Fibroblast of mammary gland (primary cell): Measurements from ENCODE around the gene MOCS3.

ENCODE experiments used
- DNase-seq: peaks from one replicate; pipeline ENCODE4 v3.0.0-alpha.2; 2010; ENCODE audit warnings: low read depth
- H3K4me3 ChIP-seq: 2 replicates; pipeline ENCODE4 v1.5.1; 2011; ENCODE audit warnings: low read depth, mild to moderate bottlenecking, low read length, moderate library complexity; ENCODE audit not compliant: control insufficient read depth
- TF ChIP-seq, protein P1 (sequence below): conservative IDR thresholded peaks from 2 replicates; pipeline ENCODE4 v1.5.1; 2011; ENCODE audit warnings: low read depth, low read length, inconsistent platforms; ENCODE audit not compliant: control insufficient read depth, insufficient read depth

Gene MOCS3

DNA sequence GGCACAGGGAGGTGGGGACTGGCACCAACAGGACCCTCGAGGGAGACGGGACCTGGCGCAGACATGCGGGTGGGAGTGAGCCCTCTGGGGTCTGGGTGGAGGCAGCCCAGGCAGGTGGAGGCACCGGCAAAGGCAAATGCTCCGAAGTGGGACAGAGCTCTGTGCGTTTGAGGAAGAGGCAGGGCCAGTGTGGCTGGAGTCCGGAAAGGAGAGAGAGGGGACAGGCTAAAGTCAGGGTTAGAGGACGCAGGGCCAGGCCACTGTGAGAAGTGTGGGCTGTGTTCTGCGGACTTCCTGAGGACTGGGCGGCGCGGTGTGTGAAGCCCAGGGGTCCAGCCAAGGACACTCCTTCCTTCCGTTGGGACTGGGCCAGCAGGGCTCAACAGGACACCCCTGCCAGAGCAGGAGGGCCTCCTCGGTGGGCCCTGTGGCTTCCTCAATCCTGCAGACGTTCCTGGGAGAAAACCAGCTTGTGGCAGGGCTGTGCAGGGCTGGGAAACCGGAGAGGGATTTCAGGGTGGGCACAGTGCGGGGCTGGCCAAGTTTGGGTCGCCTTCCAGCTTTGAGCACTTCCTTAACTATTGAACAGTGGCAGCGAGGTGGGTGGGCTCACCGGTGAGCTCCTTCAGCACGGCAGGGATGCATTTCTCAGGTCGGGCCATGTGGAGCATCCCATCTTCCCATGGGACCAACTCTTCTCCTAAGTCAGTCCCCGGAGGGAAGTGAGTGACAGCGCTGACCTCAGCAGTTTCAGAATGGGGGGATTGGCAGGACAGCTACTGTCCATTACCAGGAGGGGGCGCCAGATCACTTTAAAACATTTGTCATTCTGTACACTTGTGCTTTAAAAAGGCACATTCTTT, 22.5 kb downstream of the MOCS3 start:
- peak; percentile 74 for DNase-seq
- no peak overlapping the region for H3K4me3 ChIP-seq
- TF ChIP-seq, protein P1, sequence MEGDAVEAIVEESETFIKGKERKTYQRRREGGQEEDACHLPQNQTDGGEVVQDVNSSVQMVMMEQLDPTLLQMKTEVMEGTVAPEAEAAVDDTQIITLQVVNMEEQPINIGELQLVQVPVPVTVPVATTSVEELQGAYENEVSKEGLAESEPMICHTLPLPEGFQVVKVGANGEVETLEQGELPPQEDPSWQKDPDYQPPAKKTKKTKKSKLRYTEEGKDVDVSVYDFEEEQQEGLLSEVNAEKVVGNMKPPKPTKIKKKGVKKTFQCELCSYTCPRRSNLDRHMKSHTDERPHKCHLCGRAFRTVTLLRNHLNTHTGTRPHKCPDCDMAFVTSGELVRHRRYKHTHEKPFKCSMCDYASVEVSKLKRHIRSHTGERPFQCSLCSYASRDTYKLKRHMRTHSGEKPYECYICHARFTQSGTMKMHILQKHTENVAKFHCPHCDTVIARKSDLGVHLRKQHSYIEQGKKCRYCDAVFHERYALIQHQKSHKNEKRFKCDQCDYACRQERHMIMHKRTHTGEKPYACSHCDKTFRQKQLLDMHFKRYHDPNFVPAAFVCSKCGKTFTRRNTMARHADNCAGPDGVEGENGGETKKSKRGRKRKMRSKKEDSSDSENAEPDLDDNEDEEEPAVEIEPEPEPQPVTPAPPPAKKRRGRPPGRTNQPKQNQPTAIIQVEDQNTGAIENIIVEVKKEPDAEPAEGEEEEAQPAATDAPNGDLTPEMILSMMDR = peak; percentile 76

DNA sequence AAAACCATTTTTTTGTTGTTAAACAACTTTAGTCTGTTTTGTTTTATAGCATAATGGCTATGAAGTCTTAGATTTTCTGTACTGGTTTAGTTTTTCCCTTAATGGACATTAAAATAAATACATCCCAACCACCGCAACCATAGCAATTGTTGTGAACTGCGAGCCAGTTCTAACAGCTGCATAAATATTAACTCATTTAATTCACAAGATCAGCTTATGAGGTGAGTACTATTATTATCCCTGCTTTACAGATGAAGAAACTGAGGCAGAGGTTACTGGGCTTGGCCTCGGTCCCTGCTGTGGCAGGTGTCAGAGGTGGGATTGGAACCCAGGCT, 23.1 kb downstream of the MOCS3 start:
- DNase-seq = no peak
- TF ChIP-seq, protein P1 = no peak
- no peak overlapping the region for H3K4me3 ChIP-seq

DNA sequence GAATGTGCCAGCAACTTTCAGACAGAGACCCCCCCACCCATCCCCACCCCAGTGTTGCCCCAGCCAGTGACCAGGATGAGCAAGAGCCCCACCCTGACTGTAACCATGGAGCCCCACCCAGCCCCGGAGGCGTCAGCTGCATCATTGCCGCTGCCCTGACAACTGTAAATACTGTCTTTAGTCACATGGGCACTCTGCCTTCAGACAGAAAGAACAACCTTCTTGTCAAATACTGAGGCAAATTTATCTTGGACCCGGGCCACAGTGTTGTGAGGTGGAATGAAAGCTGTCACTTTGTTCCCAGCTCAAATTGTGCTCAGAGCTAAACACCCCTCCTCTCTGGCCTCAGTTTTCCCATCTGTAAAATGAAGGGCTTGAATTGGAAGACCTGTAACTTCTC, 23.7 kb downstream of the MOCS3 start:
- TF ChIP-seq, protein P1 = no peak
- DNase-seq = peak; percentile 74
- no peak overlapping the region for H3K4me3 ChIP-seq

DNA sequence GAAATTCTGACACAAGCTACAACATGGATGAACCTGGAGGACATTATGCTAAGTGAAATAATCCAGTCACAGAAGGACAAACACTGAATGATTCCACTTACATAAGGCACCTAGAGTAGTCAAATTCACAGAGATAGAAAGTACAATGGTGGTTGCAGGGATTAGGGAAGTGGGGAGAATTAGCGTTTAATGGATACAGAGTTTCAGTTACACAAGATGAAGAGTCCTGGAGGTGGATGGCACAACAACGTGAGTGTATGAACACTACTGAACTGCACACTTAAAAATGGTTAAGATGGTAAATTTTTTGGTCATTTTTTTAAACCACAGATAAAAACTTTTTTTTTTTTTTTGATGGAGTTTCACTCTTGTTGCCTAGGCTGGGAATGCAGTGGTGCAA, 24.7 kb downstream of the MOCS3 start:
- TF ChIP-seq, protein P1 = no peak
- H3K4me3 ChIP-seq = no peak overlapping the region
- no peak for DNase-seq

DNA sequence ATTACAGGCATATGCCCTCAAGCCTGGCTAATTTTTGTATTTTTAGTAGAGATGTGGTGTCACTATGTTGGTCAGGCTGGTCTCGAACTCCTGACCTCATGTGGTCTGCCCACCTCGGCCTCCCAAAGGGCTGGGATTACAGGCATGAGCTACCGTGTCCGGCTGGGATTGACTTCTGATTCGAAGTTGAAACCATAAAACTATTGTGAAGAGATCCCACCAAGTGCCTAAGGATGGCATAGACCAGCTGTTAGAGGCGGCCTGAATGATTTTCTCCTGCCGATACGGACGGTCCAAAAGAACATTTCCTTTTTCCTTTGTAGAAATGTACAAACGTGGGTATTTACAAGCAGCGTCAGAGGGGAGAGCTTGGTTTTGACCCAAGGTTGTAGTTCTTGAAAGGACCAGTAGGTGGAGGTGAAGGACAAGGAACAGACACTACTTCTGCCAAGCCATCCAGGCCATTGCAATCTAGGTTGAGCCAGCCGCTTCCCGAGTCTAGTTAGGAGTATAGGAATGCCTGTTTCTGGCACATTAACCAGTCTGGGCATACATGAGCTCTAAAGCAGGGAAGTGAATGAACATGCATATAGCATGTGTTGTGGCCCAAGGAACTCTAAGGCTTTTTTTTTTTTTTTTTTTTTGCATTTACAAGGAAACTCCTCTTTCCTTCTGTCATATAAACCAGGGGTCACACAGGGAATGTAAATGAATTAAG, 29.0 kb downstream of the MOCS3 start:
- TF ChIP-seq, protein P1 = peak; percentile 95
- no peak overlapping the region for H3K4me3 ChIP-seq
- DNase-seq = peak; percentile 91

DNA sequence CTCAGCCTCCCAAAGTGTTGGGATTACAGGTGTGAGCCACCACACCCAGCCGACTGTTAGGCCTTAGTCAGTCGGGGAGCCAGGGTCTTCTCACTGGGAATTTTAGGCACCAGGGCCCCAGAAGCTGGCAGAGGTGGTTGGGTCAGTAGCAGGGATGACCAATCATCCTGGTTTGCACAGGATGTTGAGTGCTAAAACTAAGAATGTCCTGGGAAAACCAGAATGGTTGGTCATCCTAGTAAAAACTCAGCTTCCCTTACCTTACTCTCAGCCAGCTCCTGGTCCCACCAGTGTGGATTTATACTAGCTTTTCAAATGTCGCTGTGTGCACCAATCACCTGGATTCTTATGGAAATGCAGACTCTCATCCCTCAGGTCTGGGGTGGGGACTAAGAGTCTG, 32.5 kb downstream of the MOCS3 start:
- TF ChIP-seq, protein P1 = no peak
- H3K4me3 ChIP-seq = no peak overlapping the region
- DNase-seq = no peak

DNA sequence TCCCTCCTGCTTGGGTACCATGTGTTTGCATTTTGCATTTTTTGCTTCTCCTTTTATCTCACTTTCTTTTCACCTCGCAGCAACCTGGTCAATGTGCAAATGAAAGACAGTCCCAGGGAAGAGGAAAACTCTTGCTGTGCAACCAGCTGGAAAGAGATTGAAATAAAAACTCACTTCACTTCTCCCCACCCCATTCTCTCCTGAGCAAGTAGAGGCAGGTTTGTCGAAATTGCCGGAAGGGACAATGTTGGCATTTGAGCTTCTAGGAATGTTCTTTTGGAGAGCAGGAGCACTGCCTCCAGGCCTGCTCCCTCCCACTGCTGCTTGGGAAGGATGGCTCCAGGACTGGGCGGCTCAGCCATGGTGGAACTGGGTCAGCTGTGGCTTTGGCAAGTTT, 33.7 kb downstream of the MOCS3 start:
- TF ChIP-seq, protein P1 = no peak
- H3K4me3 ChIP-seq = no peak overlapping the region
- no peak for DNase-seq
